DND-41 (cell line): ENCODE measurements around the gene UVRAG.

ENCODE experiments used
- ATAC-seq: fragments of 200-7000 bp; cut with Tn5 transposase; 3 replicates; pipeline ENCODE4 v1.9.1; 2021; ENCODE audit warnings: low read depth; ENCODE audit not compliant: insufficient read depth
- DNase-seq: peaks from one replicate; pipeline ENCODE4 v3.0.0-alpha.2; 2020
- H2AFZ ChIP-seq: 2 replicates; pipeline ENCODE4 v1.6.0; 2012; ENCODE audit warnings: low read depth, low read length
- H3K27ac ChIP-seq: 2 replicates; pipeline ENCODE4 v1.5.1; 2012; ENCODE audit warnings: low read length, inconsistent platforms
- H3K27me3 ChIP-seq: fragments of 200-600 bp; sonication (generic); 2 replicates; pipeline ENCODE4 v1.6.0; 2012; ENCODE audit warnings: low read length, mild to moderate bottlenecking, inconsistent platforms; ENCODE audit not compliant: insufficient read depth, poor library complexity
- H3K36me3 ChIP-seq: 2 replicates; pipeline ENCODE4 v1.5.1; 2012; ENCODE audit warnings: low read length, inconsistent platforms; ENCODE audit not compliant: insufficient read depth
- H3K4me1 ChIP-seq: 2 replicates; pipeline ENCODE4 v1.5.1; 2012; ENCODE audit warnings: mild to moderate bottlenecking, low read length; ENCODE audit not compliant: insufficient read depth
- H3K4me2 ChIP-seq: 2 replicates; pipeline ENCODE4 v1.6.0; 2012; ENCODE audit warnings: mild to moderate bottlenecking, moderate library complexity, low read length, inconsistent platforms; ENCODE audit not compliant: insufficient read depth
- H3K4me3 ChIP-seq, 2 experiments: fragments of 200-600 bp in 1 of 2; shearing (Covaris generic) in 1 of 2; 2 replicates each; pipeline ENCODE4 v1.5.1; 2012 to 2016; ENCODE audit warnings: inconsistent platforms in 2 of 2, low read length in 2 of 2, mild to moderate bottlenecking in 2 of 2, low read depth in 1 of 2, moderate library complexity in 1 of 2
- H3K79me2 ChIP-seq: 2 replicates; pipeline ENCODE4 v1.6.0; 2012; ENCODE audit warnings: low read length, inconsistent platforms; ENCODE audit not compliant: insufficient read depth
- H3K9ac ChIP-seq: 2 replicates; pipeline ENCODE4 v1.6.0; 2012; ENCODE audit warnings: low read depth, mild to moderate bottlenecking, inconsistent platforms, low read length, moderate library complexity
- H3K9me3 ChIP-seq: 2 replicates; pipeline ENCODE4 v1.5.1; 2012; ENCODE audit warnings: low read length, moderate library complexity, mild to moderate bottlenecking, inconsistent platforms; ENCODE audit not compliant: insufficient read depth, severe bottlenecking
- H4K20me1 ChIP-seq: 2 replicates; pipeline ENCODE4 v1.6.0; 2012; ENCODE audit warnings: low read length; ENCODE audit not compliant: insufficient read depth
- EZH2 ChIP-seq: IDR thresholded peaks from 3 replicates; pipeline ENCODE4 v1.6.1; 2012; ENCODE audit warnings: borderline replicate concordance, low read depth, mild to moderate bottlenecking, moderate library complexity, low read length, inconsistent platforms; ENCODE audit not compliant: severe bottlenecking
- TF ChIP-seq, protein P1 (sequence below): IDR thresholded peaks from 2 replicates; pipeline ENCODE4 v1.5.1; 2012; ENCODE audit warnings: borderline replicate concordance, low read length, moderate library complexity, mild to moderate bottlenecking; ENCODE audit not compliant: poor library complexity, severe bottlenecking; ENCODE audit errors: extremely low read depth

The UVRAG gene

DNA sequence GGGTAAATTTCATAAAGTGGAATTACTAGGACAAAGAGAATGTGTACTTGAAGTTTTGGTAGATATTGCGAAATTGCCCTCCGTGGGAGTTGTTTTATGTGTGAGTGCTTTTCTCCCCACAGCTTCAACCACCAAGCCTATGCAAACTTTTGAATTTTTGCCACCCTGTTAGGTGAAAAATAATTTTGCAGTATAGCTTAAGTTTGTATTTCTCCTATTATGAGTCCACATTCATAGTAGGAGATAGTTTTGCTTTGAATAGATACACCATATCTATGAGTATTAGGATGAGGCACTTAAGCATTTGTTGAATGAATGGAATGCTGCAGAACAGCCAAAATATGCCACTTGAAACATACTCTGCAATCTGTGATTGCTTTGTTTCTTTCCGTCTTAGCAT is 43.6 kb downstream of the UVRAG start:
- H3K36me3 ChIP-seq = peaks cover 19% of the 10 kb centered on the region; the same call in 1 of the 2 replicates
- H3K27me3 ChIP-seq = no peaks in the 10 kb centered on the region
- H3K9me3 ChIP-seq = no peaks in the 10 kb centered on the region
- no peak overlapping the region for H3K27ac ChIP-seq
- TF ChIP-seq, protein P1, sequence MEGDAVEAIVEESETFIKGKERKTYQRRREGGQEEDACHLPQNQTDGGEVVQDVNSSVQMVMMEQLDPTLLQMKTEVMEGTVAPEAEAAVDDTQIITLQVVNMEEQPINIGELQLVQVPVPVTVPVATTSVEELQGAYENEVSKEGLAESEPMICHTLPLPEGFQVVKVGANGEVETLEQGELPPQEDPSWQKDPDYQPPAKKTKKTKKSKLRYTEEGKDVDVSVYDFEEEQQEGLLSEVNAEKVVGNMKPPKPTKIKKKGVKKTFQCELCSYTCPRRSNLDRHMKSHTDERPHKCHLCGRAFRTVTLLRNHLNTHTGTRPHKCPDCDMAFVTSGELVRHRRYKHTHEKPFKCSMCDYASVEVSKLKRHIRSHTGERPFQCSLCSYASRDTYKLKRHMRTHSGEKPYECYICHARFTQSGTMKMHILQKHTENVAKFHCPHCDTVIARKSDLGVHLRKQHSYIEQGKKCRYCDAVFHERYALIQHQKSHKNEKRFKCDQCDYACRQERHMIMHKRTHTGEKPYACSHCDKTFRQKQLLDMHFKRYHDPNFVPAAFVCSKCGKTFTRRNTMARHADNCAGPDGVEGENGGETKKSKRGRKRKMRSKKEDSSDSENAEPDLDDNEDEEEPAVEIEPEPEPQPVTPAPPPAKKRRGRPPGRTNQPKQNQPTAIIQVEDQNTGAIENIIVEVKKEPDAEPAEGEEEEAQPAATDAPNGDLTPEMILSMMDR = no peak
- no peak for TF ChIP-seq EZH2
- peaks cover 8% of the 10 kb centered on the region; the same call in 1 of the 2 replicates for H4K20me1 ChIP-seq
- no peak overlapping the region for H3K9ac ChIP-seq
- DNase-seq (no peak), ATAC-seq (no peak)
- no peak overlapping the region for H3K4me3 ChIP-seq
- peaks cover 10% of the 10 kb centered on the region; the same call in 1 of the 2 replicates for H3K79me2 ChIP-seq
- H2AFZ ChIP-seq = no peak overlapping the region
- H3K4me1 ChIP-seq = no peaks in the 10 kb centered on the region
- H3K4me2 ChIP-seq = no peak overlapping the region

DNA sequence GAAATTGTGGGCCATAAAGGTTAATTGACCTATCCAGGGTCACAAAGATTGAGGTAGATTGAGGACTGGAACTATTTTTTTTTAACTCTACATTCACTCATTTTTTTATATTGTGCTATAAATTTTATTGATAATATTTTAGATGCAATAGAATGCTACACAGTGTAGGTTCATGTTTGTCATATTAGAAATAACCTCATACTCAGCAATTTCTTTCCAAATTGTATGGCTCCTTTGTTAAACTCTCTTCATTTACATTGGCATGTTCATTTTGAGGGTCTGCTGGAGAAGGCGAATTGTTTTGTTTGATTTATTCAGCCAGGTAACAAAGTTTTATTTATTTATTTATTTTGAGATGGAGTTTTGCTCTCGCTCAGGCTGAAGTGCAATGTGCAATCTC is 44.6 kb downstream of the UVRAG start:
- no peaks in the 10 kb centered on the region for H3K9me3 ChIP-seq
- no peak overlapping the region for H3K27ac ChIP-seq
- DNase-seq (no peak), ATAC-seq (no peak)
- no peak overlapping the region for H3K4me3 ChIP-seq
- H3K79me2 ChIP-seq = peaks cover 10% of the 10 kb centered on the region; the same call in 1 of the 2 replicates
- no peak for TF ChIP-seq EZH2
- TF ChIP-seq, protein P1 = no peak
- H4K20me1 ChIP-seq = peaks cover 5% of the 10 kb centered on the region; the same call in 1 of the 2 replicates
- H3K4me2 ChIP-seq = no peak overlapping the region
- no peaks in the 10 kb centered on the region for H3K27me3 ChIP-seq
- H3K4me1 ChIP-seq = no peaks in the 10 kb centered on the region
- H3K36me3 ChIP-seq = peaks cover 11% of the 10 kb centered on the region; the same call in 1 of the 2 replicates
- H2AFZ ChIP-seq = no peak overlapping the region
- H3K9ac ChIP-seq = no peak overlapping the region

DNA sequence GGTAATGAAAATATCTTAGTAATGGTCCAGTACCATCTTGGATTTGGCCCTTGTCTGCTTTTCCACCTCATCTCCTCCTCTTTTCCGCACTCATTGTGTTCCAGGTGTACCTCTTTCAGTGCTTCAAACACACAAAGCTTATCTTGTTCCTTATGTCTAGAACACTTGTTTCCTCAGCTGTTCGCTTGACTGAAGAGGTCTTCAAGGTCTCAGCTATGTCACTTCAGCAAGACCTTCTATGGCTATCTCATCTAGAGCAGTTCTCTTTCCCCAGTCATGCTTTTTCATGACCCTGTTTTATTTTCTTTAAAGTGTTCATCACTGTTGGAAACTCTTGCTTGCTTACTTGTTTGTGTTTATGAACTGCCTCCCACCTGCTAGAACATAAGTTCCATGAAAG is 47.4 kb downstream of the UVRAG start:
- Histone ChIP-seq H3K27ac (no peak overlapping the region), H3K9me3 (no peaks in the 10 kb centered on the region), H4K20me1 (no peaks in the 10 kb centered on the region), H3K9ac (no peak overlapping the region), H3K4me1 (no peaks in the 10 kb centered on the region), H3K79me2 (peaks cover 5% of the 10 kb centered on the region; the same call in 1 of the 2 replicates), H3K4me2 (no peak overlapping the region), H3K27me3 (no peaks in the 10 kb centered on the region), H2AFZ (no peak overlapping the region), H3K36me3 (peaks cover 11% of the 10 kb centered on the region; the same call in 1 of the 2 replicates), H3K4me3 (no peak overlapping the region)
- TF ChIP-seq EZH2 = no peak
- TF ChIP-seq, protein P1 = no peak
- ATAC-seq (no peak), DNase-seq (no peak)
